Cortex of kidney (tissue), 1 donor: ENCODE measurements around the gene PHGDH.
"Not testable (repeated sequence)": the region's sequence is repeated elsewhere in the genome, so short reads cannot be mapped to it uniquely, and the experiment has no call there.

Experiments used
- DNase-seq: peaks from one replicate; lab custom pipeline; 2025; lab: John Stamatoyannopoulos, UW

Gene PHGDH

DNA sequence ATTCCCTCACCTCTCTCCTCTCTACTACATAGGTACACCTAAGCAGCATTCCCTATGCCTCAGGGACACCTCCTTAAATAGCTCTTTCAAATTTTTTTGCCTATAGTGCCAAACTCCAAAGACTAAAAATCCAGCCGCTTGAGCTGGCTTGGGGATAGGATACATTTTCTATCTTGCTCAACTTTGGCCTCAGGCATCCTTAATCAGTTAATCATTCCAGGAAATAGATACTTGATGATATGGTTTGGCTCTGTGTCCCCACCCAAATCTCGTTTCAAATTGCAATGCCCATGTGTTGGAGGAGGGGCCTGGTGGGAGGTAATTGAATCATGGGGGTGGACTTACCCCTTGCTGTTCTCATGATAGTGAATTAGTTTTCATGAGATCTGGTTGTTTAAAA lies 11.4 kb upstream of the PHGDH start:
- DNase-seq = no peak

- no peak for DNase-seq
These were observed 10.1 kb upstream of the PHGDH start for GRCh38 chr1:119701659-119702058.

DNA sequence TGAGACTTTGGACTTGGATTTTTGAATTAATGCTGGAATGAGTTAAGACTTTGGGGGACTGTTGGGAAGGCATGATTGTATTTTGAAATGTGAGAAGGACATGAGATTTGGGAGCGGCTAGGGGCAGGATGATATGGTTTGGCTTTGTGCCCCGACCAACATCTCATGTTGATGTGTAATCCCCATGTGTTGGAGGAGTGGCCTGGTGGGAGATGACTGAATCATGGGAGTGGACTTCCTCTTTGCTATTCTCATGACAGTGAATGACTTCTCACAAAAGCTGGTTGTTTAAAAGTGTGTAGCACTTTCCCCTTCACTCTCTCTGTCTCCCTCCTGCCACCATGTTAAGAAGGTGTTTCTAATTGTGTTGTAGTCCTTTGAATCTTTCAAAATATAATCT lies 9.3 kb upstream of the PHGDH start:
- no peak for DNase-seq

DNA sequence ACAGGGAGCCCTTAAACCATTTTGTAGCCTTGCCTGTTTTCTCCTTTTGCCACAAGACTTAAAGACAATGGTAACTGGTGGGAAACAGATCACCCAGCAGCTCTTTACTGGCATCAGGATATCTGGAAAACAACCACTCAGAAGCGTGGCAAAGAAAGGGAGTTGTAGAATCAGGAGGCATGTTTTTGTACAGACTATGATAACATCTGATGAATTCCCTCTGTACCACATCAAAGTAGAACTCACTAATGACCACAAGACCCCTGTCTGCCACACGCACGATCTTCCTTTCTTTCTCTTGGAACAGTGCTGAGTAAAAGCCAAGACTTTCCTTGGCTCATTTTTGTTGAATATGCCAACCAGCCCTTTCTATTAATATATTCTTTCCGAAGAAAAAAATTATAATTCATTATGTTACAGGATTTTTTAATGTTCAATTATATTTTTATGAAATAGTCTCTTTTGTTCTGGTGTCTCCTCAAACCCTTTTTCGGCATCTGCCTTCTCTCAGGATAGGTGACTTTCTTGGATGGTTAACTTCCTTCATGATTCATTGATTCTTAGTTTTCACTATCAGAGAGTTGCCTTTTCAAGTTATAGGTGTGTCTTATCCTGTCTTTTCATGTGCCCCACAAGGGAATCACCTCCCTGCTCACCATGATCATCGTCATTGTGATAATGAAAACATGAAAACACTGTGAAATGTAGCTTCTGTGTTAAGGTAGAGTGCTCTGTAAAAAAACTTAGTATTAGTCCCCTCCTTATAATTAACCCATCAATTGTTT lies 7.9 kb upstream of the PHGDH start:
- no peak for DNase-seq

GRCh38 chr1:119706599-119706998 lies 5.1 kb upstream of the PHGDH start:
- DNase-seq = not testable (repeated sequence)

DNA sequence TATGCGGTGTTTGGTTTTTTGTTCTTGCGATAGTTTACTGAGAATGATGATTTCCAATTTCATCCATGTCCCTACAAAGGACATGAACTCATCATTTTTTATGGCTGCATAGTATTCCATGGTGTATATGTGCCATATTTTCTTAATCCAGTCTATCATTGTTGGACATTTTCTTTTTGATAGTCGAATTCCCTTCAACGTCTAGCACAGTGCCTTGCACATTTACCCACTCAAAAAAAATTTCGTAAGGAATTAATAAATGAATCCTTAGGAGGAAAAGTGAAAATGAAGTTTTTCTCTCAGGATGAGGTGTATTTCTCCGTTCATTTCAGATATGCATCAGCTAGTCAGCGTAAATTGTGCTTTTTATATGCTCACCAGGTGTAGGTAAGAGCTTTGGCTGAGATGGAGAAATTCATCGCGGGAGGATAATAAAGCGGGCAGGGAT lies 354 bp upstream of the PHGDH start:
- DNase-seq = not testable (repeated sequence)

- DNase-seq = no peak
These were observed 756 bp downstream of the PHGDH start for GRCh38 chr1:119712342-119713038.

DNA sequence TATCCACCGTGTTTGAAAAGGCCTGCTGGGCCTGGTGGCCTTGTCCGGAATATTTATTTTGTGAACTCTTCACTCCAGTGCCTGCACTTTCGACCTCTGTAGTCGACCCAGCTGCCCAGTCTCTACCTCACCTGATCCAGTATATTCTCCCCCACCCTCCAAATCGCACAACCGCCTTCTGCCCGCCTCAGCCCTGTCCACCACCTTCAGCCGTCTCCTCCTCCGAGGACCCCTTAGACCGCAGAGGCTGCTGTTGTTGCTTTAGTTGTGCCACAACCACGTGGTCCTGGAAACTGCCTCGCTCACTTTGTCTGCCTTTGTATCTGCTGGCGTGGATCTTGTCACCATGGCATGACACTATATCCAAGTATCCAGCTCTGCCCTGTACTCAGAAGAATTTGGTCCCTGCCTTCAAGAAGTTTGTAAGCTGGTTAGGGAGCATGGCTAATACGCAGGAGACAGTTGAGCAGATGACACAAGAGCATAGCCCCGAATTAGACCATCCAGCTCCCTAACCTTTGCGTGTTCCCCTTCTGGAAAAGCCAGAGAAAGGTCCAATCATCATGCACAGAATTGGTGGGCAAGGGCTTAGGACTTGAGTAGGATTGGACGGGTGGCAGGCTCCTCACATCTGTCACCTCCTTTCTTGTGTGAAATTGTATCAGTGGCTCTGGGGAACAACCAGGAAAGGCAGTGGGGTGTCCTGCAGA lies 1.5 kb downstream of the PHGDH start:
- no peak for DNase-seq

- no peak for DNase-seq
These were observed 2.2 kb downstream of the PHGDH start for GRCh38 chr1:119713749-119714456.

DNA sequence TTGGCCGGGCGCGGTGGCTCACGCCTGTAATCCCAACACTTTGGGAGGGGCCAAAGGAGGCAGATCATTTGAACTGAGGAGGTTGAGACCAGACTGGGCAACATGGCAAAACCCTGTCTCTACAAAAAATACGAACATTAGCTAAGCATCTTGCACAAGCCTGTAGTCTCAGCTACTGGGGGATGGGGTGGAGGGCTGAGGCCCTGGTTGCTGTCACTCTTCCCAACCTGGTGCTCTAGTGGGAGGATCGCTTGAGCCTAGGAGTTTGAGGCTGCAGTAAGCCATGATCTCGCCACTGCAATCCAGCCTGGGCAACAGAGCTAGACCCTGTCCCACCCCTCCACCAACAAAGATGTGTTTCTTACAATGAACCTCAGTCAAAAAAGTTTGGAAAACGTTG lies 2.8 kb downstream of the PHGDH start:
- DNase-seq = no peak

- no peak for DNase-seq
These were observed 3.8 kb downstream of the PHGDH start for GRCh38 chr1:119715542-119715941.

GRCh38 chr1:119718409-119718808 lies 6.7 kb downstream of the PHGDH start:
- DNase-seq = no peak

DNA sequence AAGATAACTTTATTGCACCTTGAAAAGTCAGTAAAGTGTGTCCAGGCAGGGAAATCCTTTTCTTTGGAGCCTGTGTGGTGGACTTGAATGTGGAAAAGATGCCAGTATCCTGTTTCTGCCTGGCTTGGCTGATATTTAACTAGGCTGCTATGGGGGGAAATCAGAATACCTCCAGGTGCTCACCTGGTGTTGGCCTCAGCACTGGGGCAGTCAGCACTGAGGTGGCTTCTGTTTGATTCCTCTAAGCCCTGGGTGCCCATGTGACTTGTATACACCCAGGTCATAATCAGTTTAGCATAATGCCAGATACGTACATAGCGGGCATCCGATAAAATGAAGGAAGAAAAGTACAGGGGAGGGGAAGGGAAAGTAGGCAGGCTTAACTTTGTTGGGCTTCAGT lies 7.2 kb downstream of the PHGDH start:
- DNase-seq = no peak

DNA sequence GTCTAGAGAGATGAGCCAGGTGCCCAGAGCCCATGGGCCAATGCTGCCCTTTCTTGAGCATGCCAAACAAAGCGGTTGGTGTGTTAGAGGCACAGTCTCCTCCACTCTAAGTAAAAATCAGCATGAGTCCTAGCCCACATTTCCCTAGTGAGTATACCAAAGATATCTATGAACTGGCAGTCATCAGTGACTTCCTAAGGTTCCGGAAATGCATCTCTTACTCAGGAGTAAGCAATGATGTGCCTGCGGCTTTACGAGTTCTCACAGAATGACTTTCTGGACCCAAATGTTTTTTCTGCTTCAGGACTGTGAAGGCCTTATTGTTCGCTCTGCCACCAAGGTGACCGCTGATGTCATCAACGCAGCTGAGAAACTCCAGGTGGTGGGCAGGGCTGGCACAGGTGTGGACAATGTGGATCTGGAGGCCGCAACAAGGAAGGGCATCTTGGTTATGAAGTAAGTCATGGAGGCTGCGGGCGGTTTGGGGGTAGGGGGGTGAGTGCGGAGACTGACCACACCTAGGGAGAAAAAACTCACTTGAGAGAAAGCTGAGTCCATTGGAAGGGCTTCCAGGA lies 9.2 kb downstream of the PHGDH start:
- DNase-seq = no peak

- DNase-seq = no peak
These were observed 10.2 kb downstream of the PHGDH start for GRCh38 chr1:119721896-119722295.

DNA sequence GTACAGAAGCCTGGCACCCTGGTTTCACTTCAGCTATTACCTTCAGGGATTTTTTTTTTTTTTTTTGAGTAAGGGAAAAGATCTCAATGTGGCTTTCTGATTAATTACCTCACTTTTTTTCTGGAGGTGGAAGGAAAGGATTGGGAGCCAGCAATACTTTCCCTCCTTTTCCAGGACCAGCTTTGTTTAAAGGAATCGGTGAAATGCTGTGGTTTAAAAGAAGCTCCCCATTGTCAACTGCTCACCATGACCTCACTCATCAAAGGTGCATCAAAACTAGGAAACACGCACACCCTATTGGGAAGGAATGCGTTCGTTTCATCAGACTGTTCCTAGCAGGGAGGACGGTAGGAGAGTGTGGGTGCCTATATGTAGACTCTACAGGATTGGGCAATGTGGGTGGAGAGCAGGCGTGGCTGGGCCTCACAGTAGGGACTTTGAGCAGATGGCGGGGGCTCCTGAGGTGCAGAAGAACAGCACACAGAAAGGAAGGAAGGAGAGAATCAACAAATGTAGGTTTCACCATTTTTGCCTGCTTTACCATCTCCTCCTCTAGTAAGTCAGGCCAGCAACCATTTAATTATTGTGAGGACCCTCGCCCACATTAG lies 13.0 kb downstream of the PHGDH start:
- no peak for DNase-seq

DNA sequence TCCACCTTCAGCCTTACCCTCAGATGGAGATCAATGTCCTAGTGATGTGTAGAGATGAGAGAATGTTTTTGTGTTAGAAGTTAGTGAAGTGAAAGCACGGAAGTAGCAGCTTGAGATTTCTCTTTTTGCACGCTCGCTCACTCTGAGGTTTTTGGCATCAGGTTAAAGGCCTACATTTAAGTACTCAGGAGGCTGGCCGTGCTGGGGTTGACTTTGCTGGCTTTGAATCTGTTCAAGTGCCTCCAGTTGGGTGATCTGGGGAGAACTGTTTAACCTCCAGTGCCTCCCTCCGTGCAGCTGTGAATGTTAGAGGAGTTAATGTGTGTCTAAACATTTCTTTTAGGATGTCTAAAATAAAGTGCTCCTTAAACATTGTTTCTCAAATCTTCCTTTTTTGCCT lies 13.9 kb downstream of the PHGDH start:
- no peak for DNase-seq

DNA sequence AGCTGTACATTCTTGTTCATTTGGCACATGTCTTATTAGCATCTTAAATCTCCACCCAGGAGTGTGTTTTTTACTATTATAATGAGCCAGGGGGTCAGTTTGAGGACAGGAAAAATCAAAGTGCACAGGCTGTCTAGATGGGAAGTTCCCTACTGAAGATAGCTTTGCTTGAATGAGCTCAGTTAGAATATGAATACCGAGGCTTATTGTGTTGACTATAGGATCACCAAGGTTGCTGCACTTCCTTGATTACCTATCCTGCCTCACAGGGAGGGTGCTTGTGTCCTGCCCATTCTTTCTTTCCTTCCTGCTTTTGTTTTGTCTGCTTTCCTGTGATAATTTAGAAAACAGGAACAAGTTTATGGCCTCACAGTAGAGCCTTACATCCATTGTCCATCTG lies 16.3 kb downstream of the PHGDH start:
- no peak for DNase-seq

- no peak for DNase-seq
These were observed 17.3 kb downstream of the PHGDH start for GRCh38 chr1:119729044-119729443.

GRCh38 chr1:119731060-119731459 lies 19.3 kb downstream of the PHGDH start:
- DNase-seq = no peak

DNA sequence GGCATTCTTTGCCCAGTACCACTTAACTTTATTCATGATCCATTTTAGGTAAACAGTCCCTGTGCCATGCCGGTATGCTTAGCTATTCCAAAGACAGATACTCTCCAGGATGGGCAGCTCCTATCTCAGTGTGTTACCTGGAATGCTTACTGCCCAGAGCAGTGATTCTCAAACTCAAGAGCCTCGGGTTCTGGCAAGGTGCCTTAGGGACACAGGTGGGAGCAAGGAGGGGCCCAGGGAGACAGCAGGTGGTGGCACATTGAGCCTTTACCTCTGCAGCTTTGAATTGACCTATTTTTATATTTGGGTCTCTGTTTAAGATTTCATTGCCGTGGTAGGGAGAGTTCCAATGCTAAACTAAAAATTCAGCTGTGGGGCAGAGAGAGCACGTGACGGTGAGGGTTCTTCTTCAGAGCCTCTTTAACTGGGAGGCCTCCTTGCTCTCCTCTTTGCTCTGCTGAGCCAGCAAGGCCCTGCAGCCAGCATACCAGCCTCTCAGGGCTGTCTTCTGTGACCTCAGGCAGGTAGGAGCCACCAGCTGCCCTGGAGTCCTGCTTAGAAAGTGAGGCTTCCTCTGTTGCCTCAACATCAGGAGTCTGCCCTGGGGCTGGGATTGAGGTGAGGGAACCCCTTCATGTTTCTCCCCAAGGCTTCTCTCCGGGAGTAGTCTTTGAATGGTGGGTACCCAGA lies 20.2 kb downstream of the PHGDH start:
- DNase-seq = no peak
